Lung (tissue), 12 donors: ENCODE measurements around the gene NSMCE4A. TPM values are rescaled to one million over a fixed set of nuclear protein-coding genes. Genes with fewer than 3 reads are reported as not detected.

Experiments used
- ATAC-seq: fragments of 200-7000 bp; cut with Tn5 transposase; one replicate; pipeline ENCODE4 v1.9.1; 2020; ENCODE audit warnings: moderate number of reproducible peaks; ENCODE audit not compliant: insufficient read depth, low FRiP score
- DNase-seq, 3 donors: peaks; one replicate each; pipeline ENCODE4 v3.0.0-alpha.2; 2013 to 2017
- H3K27ac ChIP-seq, 2 donors: one replicate each; pipeline ENCODE4 v1.5.1; 2013; ENCODE audit warnings: mild to moderate bottlenecking in 2 of 2, moderate library complexity in 2 of 2, control low read depth in 1 of 2, inconsistent platforms in 1 of 2, low read depth in 1 of 2, low read length in 1 of 2
- H3K27me3 ChIP-seq, 3 donors: one replicate each; pipeline ENCODE4 v1.5.1; 2013; ENCODE audit warnings: low read length in 2 of 3; ENCODE audit not compliant: control insufficient read depth in 3 of 3, insufficient read depth in 3 of 3
- H3K36me3 ChIP-seq, 4 donors: one replicate each; pipeline ENCODE4 v1.5.1; 2013; ENCODE audit warnings: low read length in 4 of 4, mild to moderate bottlenecking in 1 of 4, moderate library complexity in 1 of 4; ENCODE audit not compliant: control insufficient read depth in 4 of 4, insufficient read depth in 4 of 4
- H3K4me1 ChIP-seq, 5 donors: one replicate each; pipeline ENCODE4 v1.5.1; 2013; ENCODE audit warnings: low read length in 5 of 5, mild to moderate bottlenecking in 2 of 5, moderate library complexity in 1 of 5; ENCODE audit not compliant: control insufficient read depth in 5 of 5, insufficient read depth in 5 of 5
- H3K4me3 ChIP-seq: one replicate; pipeline ENCODE4 v1.5.1; 2013; ENCODE audit warnings: mild to moderate bottlenecking, control low read depth, moderate library complexity
- H3K9ac ChIP-seq, 2 donors: one replicate each; pipeline ENCODE4 v1.5.1; 2013; ENCODE audit warnings: low read length in 2 of 2, control low read depth in 1 of 2; ENCODE audit not compliant: insufficient read depth in 1 of 2
- H3K9me3 ChIP-seq, 4 donors: one replicate each; pipeline ENCODE4 v1.5.1; 2013; ENCODE audit warnings: low read length in 3 of 4, mild to moderate bottlenecking in 1 of 4, moderate library complexity in 1 of 4; ENCODE audit not compliant: control insufficient read depth in 4 of 4, insufficient read depth in 3 of 4
- WGBS, 2 donors: extraction: QIAGEN DNeasy Blood & Tissue Kit; methylation state at CpG; one replicate each; pipeline ENCODE4 v1.1.7; 2013; 5-methylcytosine and 5-hydroxymethylcytosine counted together
- polyA plus RNA-seq, 2 donors: library from polyadenylated mRNA; stranded (reverse); fragments of 200-250 nt; gene quantifications; one replicate each; pipeline ENCODE4 v1.2.1, GENCODE V29; 2013
- total RNA-seq, 2 donors: library from RNA; depleted of rRNA in 1 of 2; stranded (reverse); fragments of >200 nt in 1 of 2; gene quantifications; one replicate each; pipeline ENCODE4 v1.2.1, GENCODE V29; 2014 to 2021
- TF ChIP-seq, protein P1 (sequence below): IDR thresholded peaks from 2 replicates; pipeline ENCODE4 v1.5.1; 2012; ENCODE audit warnings: mild to moderate bottlenecking; ENCODE audit errors: control extremely low read depth, extremely low read depth
- donor health status: control.
- donor health status: control.
- donor health status: Bipolar disorder and iron deficiency.
- donor health status: healthy.
- donor health status: DM: yes; HTN: yes; CAD: no.

The NSMCE4A gene
- total and polyA plus RNA-seq, 4 donors = 28.4 to 88.7 (median 65.5) TPM

DNA sequence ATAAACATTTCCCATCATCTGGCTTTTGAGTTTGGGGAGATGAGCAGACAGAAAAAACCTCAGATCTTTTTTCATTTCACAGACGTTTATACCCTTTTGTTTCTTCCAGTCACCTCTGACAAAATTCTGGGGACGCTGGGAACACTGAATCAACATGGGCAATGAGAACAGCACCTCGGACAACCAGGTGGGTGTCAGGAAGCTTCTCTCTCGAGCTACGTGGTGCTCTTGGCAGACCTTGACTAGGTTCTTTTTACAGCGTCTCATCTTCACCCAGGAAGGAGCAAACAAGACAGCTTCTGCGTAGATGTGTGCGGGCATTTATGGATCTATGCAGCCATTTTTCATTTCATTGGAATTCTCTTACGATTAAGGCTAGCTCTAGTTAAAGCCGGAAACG lies 46.8 kb upstream of the NSMCE4A start:
- ATAC-seq (no peak), DNase-seq (no peak)
- H3K27ac ChIP-seq = peak overlapping the region in 1 of 2 donors; percentile 86
- TF ChIP-seq, protein P1, sequence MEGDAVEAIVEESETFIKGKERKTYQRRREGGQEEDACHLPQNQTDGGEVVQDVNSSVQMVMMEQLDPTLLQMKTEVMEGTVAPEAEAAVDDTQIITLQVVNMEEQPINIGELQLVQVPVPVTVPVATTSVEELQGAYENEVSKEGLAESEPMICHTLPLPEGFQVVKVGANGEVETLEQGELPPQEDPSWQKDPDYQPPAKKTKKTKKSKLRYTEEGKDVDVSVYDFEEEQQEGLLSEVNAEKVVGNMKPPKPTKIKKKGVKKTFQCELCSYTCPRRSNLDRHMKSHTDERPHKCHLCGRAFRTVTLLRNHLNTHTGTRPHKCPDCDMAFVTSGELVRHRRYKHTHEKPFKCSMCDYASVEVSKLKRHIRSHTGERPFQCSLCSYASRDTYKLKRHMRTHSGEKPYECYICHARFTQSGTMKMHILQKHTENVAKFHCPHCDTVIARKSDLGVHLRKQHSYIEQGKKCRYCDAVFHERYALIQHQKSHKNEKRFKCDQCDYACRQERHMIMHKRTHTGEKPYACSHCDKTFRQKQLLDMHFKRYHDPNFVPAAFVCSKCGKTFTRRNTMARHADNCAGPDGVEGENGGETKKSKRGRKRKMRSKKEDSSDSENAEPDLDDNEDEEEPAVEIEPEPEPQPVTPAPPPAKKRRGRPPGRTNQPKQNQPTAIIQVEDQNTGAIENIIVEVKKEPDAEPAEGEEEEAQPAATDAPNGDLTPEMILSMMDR = no peak
- H3K4me1 ChIP-seq = peaks cover 0 to 32% (median 12%) of the 10 kb centered on the region in 5 donors
- no peaks in the 10 kb centered on the region for H3K36me3 ChIP-seq
- no peak overlapping the region for H3K9ac ChIP-seq
- H3K9me3 ChIP-seq = no peaks in the 10 kb centered on the region
- H3K27me3 ChIP-seq = no peaks in the 10 kb centered on the region
- H3K4me3 ChIP-seq = no peak overlapping the region
- WGBS, 2 donors = 74 to 76% methylated on average over 11 of the region's 11 CpGs

DNA sequence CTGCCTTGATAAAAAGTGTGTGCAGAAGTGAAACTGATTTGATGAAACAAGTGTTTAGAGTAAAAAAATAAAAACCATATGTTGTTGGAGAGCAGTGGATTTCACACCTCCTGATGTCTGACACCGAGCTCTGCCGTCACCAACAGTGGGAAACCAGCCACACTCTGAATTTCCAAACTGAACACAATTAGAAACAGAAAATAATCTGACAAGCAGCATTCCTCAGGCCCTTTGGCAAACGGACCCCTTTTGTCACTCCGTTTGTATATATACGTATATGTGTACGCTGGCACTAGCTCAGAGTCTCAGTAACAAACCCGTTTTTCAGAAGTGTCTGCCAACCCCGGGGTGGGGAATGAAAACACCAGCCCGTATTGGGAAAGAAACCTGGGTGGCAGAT lies 46.4 kb upstream of the NSMCE4A start:
- TF ChIP-seq, protein P1 = no peak
- no peaks in the 10 kb centered on the region for H3K36me3 ChIP-seq
- ATAC-seq (no peak), DNase-seq (peak; percentile 84 to 95 (median 95))
- peaks cover 0 to 32% (median 12%) of the 10 kb centered on the region in 5 donors for H3K4me1 ChIP-seq
- H3K27ac ChIP-seq = peak overlapping the region in 1 of 2 donors; percentile 86
- H3K9me3 ChIP-seq = no peaks in the 10 kb centered on the region
- H3K27me3 ChIP-seq = no peaks in the 10 kb centered on the region
- H3K4me3 ChIP-seq = no peak overlapping the region
- H3K9ac ChIP-seq = peak overlapping the region in 1 of 2 donors; percentile 26
- WGBS, 2 donors = 47 to 63% methylated on average over 9 of the region's 9 CpGs

DNA sequence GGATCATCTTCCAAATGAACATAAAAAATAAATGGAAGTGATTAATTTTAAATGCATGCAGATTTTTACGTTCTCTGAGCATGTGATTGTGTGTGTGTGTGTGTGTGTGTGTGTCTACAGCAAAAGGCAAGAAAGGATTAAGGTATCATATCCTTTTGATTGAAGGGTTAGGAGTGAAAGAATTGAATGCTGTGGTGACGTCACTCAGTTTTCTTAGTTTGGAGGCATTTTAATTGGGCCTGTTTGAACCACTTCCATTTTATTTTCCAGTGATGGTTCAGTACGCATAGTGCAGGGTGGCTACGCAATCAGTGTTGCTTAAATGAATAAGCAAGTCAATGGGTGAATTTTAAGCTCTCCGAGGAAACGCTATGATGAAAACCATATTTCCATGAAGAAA lies 45.2 kb upstream of the NSMCE4A start:
- H3K9me3 ChIP-seq = no peaks in the 10 kb centered on the region
- no peak for ATAC-seq
- WGBS, 2 donors = 88 to 91% methylated on average over 6 of the region's 6 CpGs
- peaks cover 0 to 32% (median 12%) of the 10 kb centered on the region in 5 donors for H3K4me1 ChIP-seq
- TF ChIP-seq, protein P1 = no peak
- no peak overlapping the region for H3K27ac ChIP-seq
- H3K36me3 ChIP-seq = no peaks in the 10 kb centered on the region
- no peaks in the 10 kb centered on the region for H3K27me3 ChIP-seq
- DNase-seq = no peak
- H3K9ac ChIP-seq = no peak overlapping the region
- no peak overlapping the region for H3K4me3 ChIP-seq

DNA sequence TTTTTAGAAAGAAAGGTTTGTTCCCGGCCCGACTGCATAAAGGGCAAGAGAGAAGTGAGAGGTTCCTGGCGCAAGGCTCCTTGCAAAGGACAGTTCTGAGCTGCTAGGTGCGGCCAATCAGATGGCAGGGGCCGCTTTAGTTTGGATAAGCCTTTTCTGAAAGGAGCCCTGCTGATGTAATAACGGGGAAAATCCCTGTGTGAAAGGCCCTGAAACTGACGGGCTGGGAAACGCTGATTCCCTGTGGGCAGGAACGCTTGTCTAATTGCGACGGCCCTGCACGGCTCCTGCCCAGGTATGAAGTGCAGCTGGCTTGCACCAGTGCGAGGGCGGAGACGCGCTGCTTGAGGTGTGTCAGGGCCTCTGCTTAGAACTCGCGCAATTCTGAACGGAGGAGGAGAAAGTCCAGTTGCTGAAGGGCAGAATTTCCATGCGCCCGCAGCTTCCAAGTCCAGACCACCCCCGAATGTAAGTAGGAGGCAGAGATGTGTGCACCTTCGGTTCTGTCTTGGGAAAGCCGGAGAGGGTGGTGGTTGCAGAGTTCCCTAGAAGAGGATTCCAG lies 44.5 kb upstream of the NSMCE4A start:
- Histone ChIP-seq H3K27me3 (no peaks in the 10 kb centered on the region), H3K4me3 (no peak overlapping the region), H3K4me1 (peaks cover 0 to 32% (median 12%) of the 10 kb centered on the region in 5 donors), H3K9ac (no peak overlapping the region), H3K36me3 (no peaks in the 10 kb centered on the region), H3K9me3 (peaks cover 0 to 1% (median 0%) of the 10 kb centered on the region in 4 donors), H3K27ac (peak overlapping the region; percentile 52 to 93)
- ATAC-seq = peak; percentile 83
- DNase-seq = peak; percentile 20 to 36 (median 27)
- 41 to 45% methylated on average over 24 of the region's 24 CpGs for WGBS, 2 donors
- TF ChIP-seq, protein P1 = no peak
